Hepatocyte (in vitro differentiated cells): ENCODE measurements around the gene ST6GALNAC5. TPM values are rescaled to one million over a fixed set of nuclear protein-coding genes. Genes with fewer than 3 reads are reported as not detected.

ENCODE experiments used
- DNase-seq: peaks from one replicate; pipeline ENCODE4 v3.0.0-alpha.2; 2016; ENCODE audit warnings: low spot score
- H2AFZ ChIP-seq: fragments of 200-600 bp; sonication (generic); 2 replicates; pipeline ENCODE4 v1.6.0; 2016; ENCODE audit warnings: antibody characterized with exemption, mild to moderate bottlenecking
- H3K27ac ChIP-seq: fragments of 200-600 bp; sonication (generic); 2 replicates; pipeline ENCODE4 v1.5.1; 2016; ENCODE audit warnings: mild to moderate bottlenecking
- H3K27me3 ChIP-seq: fragments of 200-600 bp; sonication (generic); 2 replicates; pipeline ENCODE4 v1.6.1; 2016
- H3K36me3 ChIP-seq: fragments of 200-600 bp; sonication (generic); replicated peaks from 2 replicates; pipeline ENCODE4 v1.5.1; 2016; ENCODE audit warnings: low read depth; ENCODE audit not compliant: insufficient read depth
- H3K4me1 ChIP-seq: fragments of 200-600 bp; sonication (generic); 2 replicates; pipeline ENCODE4 v1.5.1; 2016; ENCODE audit warnings: mild to moderate bottlenecking, moderate library complexity; ENCODE audit not compliant: insufficient read depth
- H3K4me2 ChIP-seq: fragments of 200-600 bp; sonication (generic); 2 replicates; pipeline ENCODE4 v1.6.0; 2016
- H3K4me3 ChIP-seq: fragments of 200-600 bp; sonication (generic); 2 replicates; pipeline ENCODE4 v1.5.1; 2016; ENCODE audit warnings: mild to moderate bottlenecking
- H3K79me2 ChIP-seq: fragments of 200-600 bp; sonication (generic); 2 replicates; pipeline ENCODE4 v1.6.0; 2017; ENCODE audit warnings: mild to moderate bottlenecking
- H3K9me2 ChIP-seq: fragments of 200-600 bp; sonication (generic); replicated peaks from 2 replicates; pipeline ENCODE4 v1.6.0; 2017; ENCODE audit warnings: mild to moderate bottlenecking; ENCODE audit not compliant: insufficient read depth
- H3K9me3 ChIP-seq: fragments of 200-600 bp; sonication (generic); 2 replicates; pipeline ENCODE4 v1.5.1; 2016; ENCODE audit warnings: low read depth, mild to moderate bottlenecking
- H4K20me1 ChIP-seq: fragments of 200-600 bp; sonication (generic); 2 replicates; pipeline ENCODE4 v1.6.0; 2016; ENCODE audit warnings: mild to moderate bottlenecking; ENCODE audit not compliant: insufficient read depth, poor library complexity, severe bottlenecking
- EZH2 ChIP-seq: fragments of 200-600 bp; sonication (generic); IDR thresholded peaks from 2 replicates; pipeline ENCODE4 v1.6.1; 2016; ENCODE audit warnings: antibody characterized with exemption, mild to moderate bottlenecking, borderline replicate concordance
- EZH2phosphoT487 ChIP-seq: fragments of 200-600 bp; sonication (generic); IDR thresholded peaks from one replicate; pipeline ENCODE4 v1.6.1; 2018; ENCODE audit warnings: antibody characterized with exemption, mild to moderate bottlenecking, low read depth, moderate library complexity; ENCODE audit not compliant: unreplicated experiment, severe bottlenecking
- WGBS: methylation state at CpG from one replicate; pipeline ENCODE4 v1.1.6; 2016; ENCODE audit warnings: low lambda C conversion rate; ENCODE audit errors: missing lambda C conversion rate; 5-methylcytosine and 5-hydroxymethylcytosine counted together
- polyA plus RNA-seq: library from polyadenylated mRNA; unstranded; fragments of >200 nt; fragmentation: Nextera tagmentation; extraction: Ambion mirVana; gene quantifications from 2 replicates; pipeline ENCODE4 v1.2.1, GENCODE V29; 2016
- total RNA-seq: library from RNA; depleted of rRNA; stranded (reverse); fragments of >200 nt; gene quantifications from 2 replicates; pipeline ENCODE4 v1.2.3, GENCODE V29; 2014
- TF ChIP-seq, protein P1 (sequence below): fragments of 200-600 bp; sonication (generic); IDR thresholded peaks from 2 replicates; pipeline ENCODE4 v1.5.1; 2016; ENCODE audit warnings: antibody characterized with exemption, mild to moderate bottlenecking; ENCODE audit not compliant: poor library complexity

Gene ST6GALNAC5
- total and polyA plus RNA-seq, 2 experiments from 2014 or later, result 3.6 to 3.7 TPM

GRCh38 chr1:77007675-77008074 lies 140.4 kb downstream of the ST6GALNAC5 start:
- TF ChIP-seq, protein P1, sequence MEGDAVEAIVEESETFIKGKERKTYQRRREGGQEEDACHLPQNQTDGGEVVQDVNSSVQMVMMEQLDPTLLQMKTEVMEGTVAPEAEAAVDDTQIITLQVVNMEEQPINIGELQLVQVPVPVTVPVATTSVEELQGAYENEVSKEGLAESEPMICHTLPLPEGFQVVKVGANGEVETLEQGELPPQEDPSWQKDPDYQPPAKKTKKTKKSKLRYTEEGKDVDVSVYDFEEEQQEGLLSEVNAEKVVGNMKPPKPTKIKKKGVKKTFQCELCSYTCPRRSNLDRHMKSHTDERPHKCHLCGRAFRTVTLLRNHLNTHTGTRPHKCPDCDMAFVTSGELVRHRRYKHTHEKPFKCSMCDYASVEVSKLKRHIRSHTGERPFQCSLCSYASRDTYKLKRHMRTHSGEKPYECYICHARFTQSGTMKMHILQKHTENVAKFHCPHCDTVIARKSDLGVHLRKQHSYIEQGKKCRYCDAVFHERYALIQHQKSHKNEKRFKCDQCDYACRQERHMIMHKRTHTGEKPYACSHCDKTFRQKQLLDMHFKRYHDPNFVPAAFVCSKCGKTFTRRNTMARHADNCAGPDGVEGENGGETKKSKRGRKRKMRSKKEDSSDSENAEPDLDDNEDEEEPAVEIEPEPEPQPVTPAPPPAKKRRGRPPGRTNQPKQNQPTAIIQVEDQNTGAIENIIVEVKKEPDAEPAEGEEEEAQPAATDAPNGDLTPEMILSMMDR, result no peak
- H2AFZ ChIP-seq, result no peak overlapping the region
- no peaks in the 10 kb centered on the region for H3K9me3 ChIP-seq
- H3K27me3 ChIP-seq, result no peaks in the 10 kb centered on the region
- H3K4me2 ChIP-seq, result no peak overlapping the region
- H3K79me2 ChIP-seq, result no peaks in the 10 kb centered on the region
- H3K36me3 ChIP-seq, result no peaks in the 10 kb centered on the region
- 94% methylated on average over 3 of the region's 3 CpGs for WGBS
- H3K4me1 ChIP-seq, result no peaks in the 10 kb centered on the region
- H3K4me3 ChIP-seq, result no peak overlapping the region
- DNase-seq, result no peak
- no peaks in the 10 kb centered on the region for H4K20me1 ChIP-seq
- no peak overlapping the region for H3K27ac ChIP-seq
- H3K9me2 ChIP-seq, result no peaks in the 10 kb centered on the region

GRCh38 chr1:77010937-77011336 lies 143.7 kb downstream of the ST6GALNAC5 start:
- TF ChIP-seq, protein P1, result no peak
- TF ChIP-seq EZH2, result no peak
- no peak for TF ChIP-seq EZH2phosphoT487
- Histone ChIP-seq H3K4me1 (no peaks in the 10 kb centered on the region), H3K79me2 (no peaks in the 10 kb centered on the region), H3K27me3 (no peaks in the 10 kb centered on the region), H3K9me3 (no peaks in the 10 kb centered on the region), H2AFZ (no peak overlapping the region), H3K4me2 (no peak overlapping the region), H3K9me2 (no peaks in the 10 kb centered on the region), H3K27ac (no peak overlapping the region), H3K36me3 (no peaks in the 10 kb centered on the region), H4K20me1 (no peaks in the 10 kb centered on the region), H3K4me3 (no peak overlapping the region)
- DNase-seq, result no peak
- WGBS, result 59% methylated on average over 8 of the region's 8 CpGs

- no peak overlapping the region for H3K27ac ChIP-seq
- H3K9me3 ChIP-seq, result no peaks in the 10 kb centered on the region
- no peaks in the 10 kb centered on the region for H3K27me3 ChIP-seq
- no peaks in the 10 kb centered on the region for H3K4me1 ChIP-seq
- 76% methylated on average over 1 of the region's 1 CpG for WGBS
- no peaks in the 10 kb centered on the region for H3K9me2 ChIP-seq
- H3K4me2 ChIP-seq, result no peak overlapping the region
- no peak overlapping the region for H3K4me3 ChIP-seq
- TF ChIP-seq, protein P1, result no peak
- no peak for TF ChIP-seq EZH2
- TF ChIP-seq EZH2phosphoT487, result no peak
- DNase-seq, result no peak
- H3K79me2 ChIP-seq, result no peaks in the 10 kb centered on the region
- H2AFZ ChIP-seq, result no peak overlapping the region
- H3K36me3 ChIP-seq, result no peaks in the 10 kb centered on the region
- no peaks in the 10 kb centered on the region for H4K20me1 ChIP-seq
Observed at GRCh38 chr1:77012066-77012465, 144.8 kb downstream of the ST6GALNAC5 start.
